HepG2 (cell line): ENCODE measurements around the gene SMIM24. TPM values are rescaled to one million over a fixed set of nuclear protein-coding genes. Genes with fewer than 3 reads are reported as not detected.

Experiments
- CEBPZ ChIP-seq: IDR thresholded peaks from 2 replicates; pipeline ENCODE4 v1.6.1; 2012; ENCODE audit warnings: low read length, improper control_type of control experiment
- CREBL2 ChIP-seq: sonication (generic); formaldehyde crosslinking; IDR thresholded peaks from 2 replicates; pipeline ENCODE4 v1.8.1; 2023; ENCODE audit warnings: missing genetic modification reagents, mild to moderate bottlenecking, borderline replicate concordance
- DMAP1 ChIP-seq: IDR thresholded peaks from 2 replicates; pipeline ENCODE4 v1.6.1; 2016
- DMTF1 ChIP-seq: sonication (generic); formaldehyde crosslinking; IDR thresholded peaks from 2 replicates; pipeline ENCODE4 v1.4.0; 2020; ENCODE audit warnings: mild to moderate bottlenecking, missing genetic modification reagents
- FOXK1 ChIP-seq: sonication (generic); formaldehyde crosslinking; IDR thresholded peaks from 2 replicates; pipeline ENCODE4 v1.4.0; 2020; ENCODE audit warnings: low read depth, missing genetic modification reagents, borderline replicate concordance
- HMG20B ChIP-seq: conservative IDR thresholded peaks from 2 replicates; pipeline ENCODE4 v1.6.1; 2016; ENCODE audit warnings: missing genetic modification reagents, missing compliant biosample characterization
- LRRFIP1 ChIP-seq: sonication (generic); formaldehyde crosslinking; conservative IDR thresholded peaks from 2 replicates; pipeline ENCODE4 v1.4.0; 2020; ENCODE audit warnings: missing genetic modification reagents
- MAFF ChIP-seq: IDR thresholded peaks from 2 replicates; pipeline ENCODE4 v1.6.1; 2011; ENCODE audit warnings: low read depth, low read length, improper control_type of control experiment
- NCOA1 ChIP-seq: sonication (generic); formaldehyde crosslinking; IDR thresholded peaks from 2 replicates; pipeline ENCODE4 v1.9.0; 2021; ENCODE audit warnings: missing genetic modification reagents
- RORA ChIP-seq: sonication (generic); formaldehyde crosslinking; IDR thresholded peaks from 2 replicates; pipeline ENCODE4 v1.5.0; 2020; ENCODE audit warnings: mild to moderate bottlenecking, missing genetic modification reagents, moderate library complexity
- SMARCE1 ChIP-seq: fragments of 450-650 bp; IDR thresholded peaks from 2 replicates; pipeline ENCODE4 v1.6.1; 2017; ENCODE audit warnings: borderline replicate concordance
- SNRNP70 ChIP-seq: fragments of 200-400 bp; formaldehyde crosslinking; IDR thresholded peaks from 2 replicates; pipeline ENCODE4 v1.6.1; 2017; ENCODE audit warnings: mild to moderate bottlenecking, low read depth, low read length, moderate library complexity
- STAT5B ChIP-seq: sonication (generic); formaldehyde crosslinking; IDR thresholded peaks from 2 replicates; pipeline ENCODE4 v1.4.0; 2020; ENCODE audit warnings: missing genetic modification reagents
- UBTF ChIP-seq: sonication (generic); formaldehyde crosslinking; IDR thresholded peaks from 2 replicates; pipeline ENCODE4 v1.4.0; 2020; ENCODE audit warnings: mild to moderate bottlenecking, missing genetic modification reagents
- ZNF503 ChIP-seq: sonication (generic); formaldehyde crosslinking; IDR thresholded peaks from 2 replicates; pipeline ENCODE4 v1.4.0; 2020; ENCODE audit warnings: missing genetic modification reagents
- ZNF570 ChIP-seq: sonication (generic); formaldehyde crosslinking; IDR thresholded peaks from 2 replicates; pipeline ENCODE4 v1.4.0; 2020; ENCODE audit warnings: mild to moderate bottlenecking, missing genetic modification reagents, borderline replicate concordance
- polyA plus RNA-seq, 8 experiments: library from polyadenylated mRNA; depleted of rRNA in 3 of 8; stranded (reverse) in 7 of 8; unstranded in 1 of 8; fragments of >200 nt; fragmentation: Illumina TruSeq in 4 of 8; extraction: Trizol in 4 of 8; gene quantifications; 2 replicates each; pipeline versions ENCODE4 v1.2.1 to v1.2.3, GENCODE V29; 2011 to 2016; ENCODE audit warnings: low read depth in 4 of 8, missing spikeins in 1 of 8, mixed read lengths in 1 of 8; ENCODE audit not compliant: insufficient read depth in 1 of 8
- total RNA-seq, 5 experiments: library from RNA; depleted of rRNA; stranded (reverse); fragments of >200 nt; fragmentation: Illumina TruSeq; extraction: Trizol; gene quantifications; 2 replicates each; pipeline ENCODE4 v1.2.3, GENCODE V29; 2016; ENCODE audit warnings: low read depth in 1 of 5

SMIM24 gene
- total and polyA plus RNA-seq, 2 of the 13 experiments (the other 11 are each of a cell fraction or from before 2014, with no cell fraction given) = 11.2 to 70.6 TPM

- TF ChIP-seq LRRFIP1 (CRISPR knock-in tag) (no peak), NCOA1 (CRISPR knock-in tag) (no peak), FOXK1 (CRISPR knock-in tag) (peak; percentile 89), CEBPZ (no peak), SMARCE1 (no peak), HMG20B (CRISPR knock-in tag) (no peak), ZNF570 (CRISPR knock-in tag) (no peak), RORA (no peak), UBTF (CRISPR knock-in tag) (no peak), ZNF503 (CRISPR knock-in tag) (peak; percentile 23; the same call in 1 of the 2 replicates), SNRNP70 (no peak), CREBL2 (CRISPR knock-in tag) (no peak), DMTF1 (CRISPR knock-in tag) (no peak), DMAP1 (CRISPR knock-in tag) (peak; percentile 82), STAT5B (CRISPR knock-in tag) (no peak), MAFF (no peak)
Measured at GRCh38 chr19:3505598-3506383, 25.5 kb upstream of the SMIM24 start, which contains the start of gene FZR1 (continued).
